Stimulated activated CD4-positive, alpha-beta T cell treated with anti-CD3 and anti-CD28 coated beads, TNF-alpha, amount 100 ng/mL, for 24 hours (primary cell): ENCODE measurements around the gene ATF5.

Experiments used
- DNase-seq, 3 experiments: peaks; one replicate each; pipeline ENCODE4 v3.0.0-alpha.2; 2020; ENCODE audit warnings: low read depth in 3 of 3

ATF5 gene

DNA sequence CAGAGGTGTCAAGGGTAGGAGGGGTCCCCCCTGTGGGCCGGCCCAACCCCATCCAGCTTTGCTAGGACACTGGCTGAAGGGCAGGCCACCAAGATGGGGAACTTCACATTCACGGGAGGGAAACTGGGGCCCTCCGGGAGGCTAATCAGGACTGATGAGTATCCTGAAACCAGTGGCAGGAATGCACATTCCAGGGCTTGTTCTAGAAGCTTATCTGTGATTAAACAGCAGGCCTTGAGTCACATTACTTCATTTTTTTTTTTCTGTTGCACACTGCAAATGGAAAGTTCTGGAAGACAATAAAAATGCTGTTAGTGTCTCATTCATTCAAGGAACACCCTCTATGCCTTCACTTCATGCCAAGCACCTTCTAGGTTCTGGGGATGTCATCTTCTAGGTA lies 47.5 kb downstream of the ATF5 start:
- no peak for DNase-seq

DNA sequence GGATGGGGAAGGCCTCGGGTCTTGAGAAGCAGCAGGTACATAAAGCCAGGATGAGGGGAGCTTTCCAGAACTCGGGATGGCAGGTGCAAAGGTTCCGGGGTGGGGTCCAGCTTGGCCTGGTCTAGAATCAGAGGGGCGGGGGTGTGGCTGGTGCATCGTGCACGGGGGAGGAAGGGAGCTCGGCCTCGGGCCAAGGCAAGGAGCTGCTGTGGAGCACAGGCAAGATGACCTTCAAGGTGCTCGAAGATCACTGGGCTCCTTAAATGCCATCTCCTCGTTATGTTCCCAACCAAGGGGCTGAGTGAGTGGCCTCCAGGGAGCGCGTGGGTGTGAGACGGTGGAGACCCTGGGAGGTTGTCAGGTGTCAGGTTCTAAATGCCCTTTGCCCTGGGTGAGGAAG lies 48.1 kb downstream of the ATF5 start:
- no peak for DNase-seq

DNA sequence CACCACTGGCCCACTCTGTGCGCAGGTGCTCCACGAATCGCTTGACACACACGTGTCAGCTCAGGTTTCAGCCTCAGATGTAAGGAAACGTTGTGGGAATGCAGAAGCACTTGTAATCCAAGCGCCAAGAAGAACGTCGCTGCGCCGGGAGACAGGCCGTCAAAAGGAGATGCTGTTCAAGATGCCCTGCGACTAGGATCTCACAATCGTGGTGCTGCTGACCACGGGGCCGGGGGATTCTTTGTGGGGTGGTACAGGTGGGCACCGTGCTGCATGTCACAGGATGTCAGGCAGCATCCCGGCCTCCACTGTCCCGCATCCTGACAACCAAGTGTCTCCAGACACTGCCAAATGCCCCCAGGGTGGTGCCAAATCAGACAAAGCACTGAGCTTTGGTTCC lies 48.9 kb downstream of the ATF5 start:
- no peak for DNase-seq

DNA sequence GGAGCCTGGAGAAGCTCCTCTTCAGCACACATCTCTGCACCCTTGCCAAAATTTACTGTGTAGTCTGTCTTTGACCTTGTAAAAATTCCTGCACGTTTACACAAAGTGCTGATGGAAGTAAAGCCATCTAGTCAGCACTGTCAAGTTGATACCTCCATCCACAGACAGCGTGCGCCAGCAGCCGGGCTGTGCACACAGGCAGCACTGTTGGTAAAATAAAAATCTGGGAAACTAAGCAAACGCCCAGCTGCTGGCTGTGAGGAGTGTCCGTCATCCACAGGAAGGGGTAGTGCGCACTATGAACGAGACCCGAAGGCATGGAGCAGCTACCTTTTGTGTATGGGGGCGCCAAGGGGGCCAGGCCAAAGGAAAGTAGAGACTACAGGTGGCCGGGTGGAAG lies 49.3 kb downstream of the ATF5 start:
- no peak for DNase-seq

DNA sequence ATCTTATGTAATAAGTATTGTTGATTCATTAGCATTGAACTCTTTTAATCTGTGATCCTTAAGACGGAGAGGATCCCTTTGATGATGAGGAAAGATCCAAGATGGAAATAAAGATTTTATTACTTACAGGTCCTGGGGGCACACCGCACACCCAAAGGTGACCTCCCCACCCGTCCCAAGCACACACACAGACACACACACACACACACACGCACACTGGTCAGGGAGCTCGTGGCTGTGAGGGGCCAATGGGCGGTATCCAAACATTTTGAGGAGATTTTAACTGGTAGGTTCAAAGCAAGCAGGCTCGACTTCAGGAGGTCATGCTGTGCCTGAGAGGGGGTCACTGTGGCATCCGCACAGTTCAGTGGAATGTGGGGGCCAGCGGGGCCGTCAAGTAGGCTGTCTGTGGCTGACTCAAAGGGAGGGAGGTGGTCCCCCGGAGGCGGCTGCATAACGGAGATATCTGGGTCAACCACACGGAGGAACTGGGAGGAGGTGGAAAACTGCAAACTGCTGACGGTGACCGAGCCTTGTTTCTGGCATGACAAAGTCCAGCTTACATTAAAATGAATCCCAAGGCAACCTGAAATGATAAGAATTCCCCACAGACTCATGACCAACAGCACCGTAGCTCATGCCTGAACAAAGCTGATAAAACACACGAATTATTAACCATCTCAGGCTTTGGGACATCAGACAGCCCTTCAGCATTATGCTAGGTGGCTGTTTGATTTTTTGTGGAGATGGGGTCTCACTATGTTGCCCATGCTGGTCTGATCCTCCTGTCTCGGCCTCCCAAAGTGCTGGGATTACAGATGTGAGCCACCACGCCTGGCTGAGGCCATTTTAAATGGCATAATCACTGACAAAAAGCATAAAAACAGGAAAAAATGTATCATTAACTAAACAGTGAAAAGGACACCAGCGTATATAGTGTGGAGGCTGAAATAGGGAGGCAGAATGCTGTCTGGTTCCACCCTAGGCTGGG lies 52.9 kb downstream of the ATF5 start:
- DNase-seq = no peak
